ENCODE results near the gene CNTF.

The CNTF gene, protein sequence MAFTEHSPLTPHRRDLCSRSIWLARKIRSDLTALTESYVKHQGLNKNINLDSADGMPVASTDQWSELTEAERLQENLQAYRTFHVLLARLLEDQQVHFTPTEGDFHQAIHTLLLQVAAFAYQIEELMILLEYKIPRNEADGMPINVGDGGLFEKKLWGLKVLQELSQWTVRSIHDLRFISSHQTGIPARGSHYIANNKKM

GRCh38 chr11:58622344-58622743 is at the start of gene CNTF:
Gene CNTF, plus strand, starts transcription at chr11:58622665. Its CDS starts 88 bp downstream, at chr11:58622753.
- TF ChIP-seq CTCF (IDR thresholded peaks at IDR 0.05), result no peak

GRCh38 chr11:58573451-58574104 is 48.9 kb upstream of the CNTF start:
- no peak for TF ChIP-seq CTCF (IDR thresholded peaks at IDR 0.05)

GRCh38 chr11:58574881-58575280 is 47.6 kb upstream of the CNTF start:
- TF ChIP-seq CTCF (IDR thresholded peaks at IDR 0.05), result no peak

DNA sequence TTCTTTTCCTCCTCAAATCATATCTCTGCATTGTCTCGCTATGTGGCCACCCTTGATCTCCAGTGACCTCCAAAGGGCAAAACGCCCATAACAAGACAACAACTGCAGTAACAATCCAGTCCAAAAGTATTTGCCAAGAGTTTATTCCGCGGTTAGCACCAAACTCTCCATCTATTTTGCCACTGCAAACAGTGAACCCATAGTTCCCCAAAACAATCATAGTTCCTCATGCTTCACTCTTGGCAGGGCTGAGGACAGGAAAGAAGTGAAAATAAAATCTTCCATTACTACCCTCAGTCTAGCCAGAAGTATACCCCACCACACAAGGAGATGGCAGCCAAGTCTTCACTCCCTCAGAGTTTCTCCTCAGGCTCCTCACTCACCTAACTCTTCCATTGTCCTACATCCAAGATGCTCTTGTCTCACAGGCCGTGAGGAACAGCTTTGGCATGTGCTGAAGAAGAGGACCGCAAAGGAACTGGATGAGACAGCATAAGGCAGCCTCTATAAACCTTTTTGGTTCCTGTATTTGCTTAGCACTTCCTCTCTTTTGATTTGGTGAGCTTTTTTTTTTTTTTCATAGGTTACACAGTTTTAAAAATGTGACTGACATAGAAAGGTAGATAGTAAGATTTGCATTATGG is 47.0 kb upstream of the CNTF start, which contains the start of gene LPXN:
Gene LPXN, minus strand, starts transcription at position 480 of the 644 bp plus-strand sequence. Its CDS starts 84 bp downstream, at position 396.
- TF ChIP-seq CTCF (IDR thresholded peaks at IDR 0.05), result no peak

GRCh38 chr11:58576887-58577471 is 45.5 kb upstream of the CNTF start:
- peak; percentile 63 for TF ChIP-seq CTCF (IDR thresholded peaks at IDR 0.05)

DNA sequence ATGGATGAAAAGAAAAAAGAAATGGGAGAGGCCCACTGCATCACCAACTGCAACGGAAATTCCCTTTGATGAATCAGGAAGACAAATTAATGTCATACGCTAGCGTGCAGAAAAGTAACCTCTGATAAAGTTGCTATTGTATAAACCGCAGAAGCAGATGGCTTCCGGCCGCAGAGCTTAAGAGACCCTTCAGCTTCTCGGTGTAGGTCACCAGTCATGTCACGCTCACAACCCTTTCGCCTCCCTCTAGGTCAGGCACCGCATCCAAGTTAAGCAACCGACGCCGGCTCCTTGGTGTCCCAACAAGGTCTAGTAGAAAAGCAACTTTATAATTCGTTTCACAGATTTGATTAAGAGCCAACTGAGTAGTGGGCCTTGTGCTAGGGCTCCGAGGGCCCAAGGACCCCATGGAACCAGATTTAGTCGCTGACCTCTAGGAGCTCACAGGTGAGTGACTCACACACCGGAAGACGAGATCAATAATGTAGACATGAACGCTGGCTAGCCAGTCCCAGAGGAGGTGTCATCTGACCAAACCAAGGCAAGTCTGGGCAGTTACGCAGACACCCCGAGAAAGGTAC is 44.8 kb upstream of the CNTF start:
- no peak for TF ChIP-seq CTCF (IDR thresholded peaks at IDR 0.05)

DNA sequence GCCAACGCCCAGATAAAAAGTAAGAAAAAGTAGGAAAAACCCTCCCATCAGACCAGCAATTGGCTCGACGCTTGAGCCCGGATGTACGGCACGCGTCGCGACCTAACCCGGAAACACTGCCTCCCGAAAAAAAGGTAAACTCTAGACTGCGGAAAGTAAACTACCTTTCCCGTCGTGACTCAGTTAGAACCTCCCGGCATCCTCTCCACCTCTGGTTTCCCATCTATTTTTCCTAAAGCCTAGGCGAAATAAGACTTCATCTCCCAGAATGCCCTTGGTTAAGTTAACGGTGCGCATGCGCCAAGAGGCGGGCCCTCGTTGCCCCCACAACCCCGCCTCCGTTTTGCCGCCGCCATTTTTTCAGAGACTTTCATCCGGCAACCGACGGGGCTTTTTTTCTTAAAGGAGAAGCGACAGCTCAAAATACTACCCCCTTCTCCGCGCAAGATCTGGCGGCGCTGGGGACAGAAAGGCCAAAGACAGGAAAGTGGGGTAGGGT is 44.3 kb upstream of the CNTF start:
- TF ChIP-seq CTCF (IDR thresholded peaks at IDR 0.05), result no peak
